ENCODE results near the gene ACAD8.
"Not testable (repeated sequence)": the region's sequence is repeated elsewhere in the genome, so short reads cannot be mapped to it uniquely, and the experiment has no call there.

Gene ACAD8

DNA sequence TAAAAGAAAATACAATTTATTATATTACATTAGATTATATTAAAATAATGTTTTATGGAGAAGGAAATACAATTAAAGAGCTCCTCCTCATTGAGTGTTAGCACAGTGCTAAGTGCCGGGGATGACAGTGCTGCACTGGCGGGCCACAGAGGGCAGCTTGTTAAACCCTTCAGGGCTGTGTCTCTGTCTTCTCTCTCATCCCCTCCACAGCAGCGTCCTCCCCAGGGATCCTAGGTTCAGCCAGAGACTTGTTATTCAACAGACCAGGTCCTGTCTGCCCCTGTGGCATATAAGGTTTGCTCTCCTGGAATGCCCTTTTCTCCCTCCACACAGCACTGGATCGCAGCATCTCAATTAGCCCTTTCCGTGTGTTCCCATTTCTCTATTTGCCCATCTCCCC is 14.4 kb upstream of the ACAD8 start:
- no peak for DNase-seq

DNA sequence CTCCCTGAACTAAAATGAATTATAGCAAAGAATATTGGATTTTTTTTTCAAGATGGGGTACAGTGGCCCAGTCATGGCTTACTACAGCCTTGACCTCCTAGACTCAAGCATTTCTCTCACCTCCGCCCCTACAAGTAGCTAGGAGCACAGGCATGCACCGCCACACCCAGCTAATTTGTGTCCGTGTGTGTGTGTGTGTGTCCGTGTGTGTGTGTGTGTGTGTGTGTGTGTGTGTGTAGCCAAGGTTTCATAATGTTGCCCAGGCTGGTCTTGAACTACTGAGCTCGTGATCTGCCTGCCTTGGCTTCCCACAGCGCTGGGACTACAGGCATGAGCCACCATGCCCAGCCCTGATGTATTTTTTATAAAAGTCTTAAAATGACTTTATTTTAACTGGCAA is 12.8 kb upstream of the ACAD8 start:
- DNase-seq = no peak

DNA sequence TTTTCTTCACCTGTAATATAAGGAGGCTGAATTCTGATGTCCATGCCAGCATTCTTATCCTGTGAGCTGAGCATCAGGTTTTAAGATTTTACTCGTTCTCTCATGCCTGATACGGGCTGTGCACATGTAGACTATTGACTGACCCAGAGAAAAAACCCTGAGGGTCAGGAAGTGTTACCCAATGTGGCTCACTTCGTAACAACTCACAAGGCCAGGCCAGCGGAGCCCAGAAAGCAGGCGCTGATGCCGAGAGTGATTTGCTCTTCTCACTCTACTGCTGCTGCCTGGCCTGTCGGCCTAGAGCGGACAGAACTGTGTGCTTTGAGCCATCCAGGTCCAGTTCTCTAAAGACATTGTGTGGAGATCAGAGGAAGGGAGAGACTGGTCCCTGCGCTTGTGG is 11.0 kb upstream of the ACAD8 start:
- DNase-seq = no peak

DNA sequence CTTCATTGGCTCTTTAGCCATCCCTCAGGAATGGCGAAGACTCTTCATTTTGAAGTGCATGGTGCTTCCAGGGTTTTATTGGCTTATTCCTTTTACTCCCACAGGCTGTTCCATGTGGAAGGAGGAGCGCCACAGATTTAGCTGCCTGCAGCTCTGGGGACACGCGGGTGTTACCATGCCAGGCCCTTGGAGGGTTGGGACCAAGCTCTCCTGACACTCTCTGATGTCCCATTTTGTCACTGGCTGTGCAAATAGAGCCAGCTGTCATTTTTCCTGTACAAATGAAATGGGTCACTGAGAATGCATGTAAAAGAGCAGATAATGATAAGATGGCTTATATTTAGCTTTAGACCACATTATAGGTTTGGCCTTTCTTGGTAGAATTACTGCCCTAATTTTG is 9.5 kb upstream of the ACAD8 start:
- no peak for DNase-seq

DNA sequence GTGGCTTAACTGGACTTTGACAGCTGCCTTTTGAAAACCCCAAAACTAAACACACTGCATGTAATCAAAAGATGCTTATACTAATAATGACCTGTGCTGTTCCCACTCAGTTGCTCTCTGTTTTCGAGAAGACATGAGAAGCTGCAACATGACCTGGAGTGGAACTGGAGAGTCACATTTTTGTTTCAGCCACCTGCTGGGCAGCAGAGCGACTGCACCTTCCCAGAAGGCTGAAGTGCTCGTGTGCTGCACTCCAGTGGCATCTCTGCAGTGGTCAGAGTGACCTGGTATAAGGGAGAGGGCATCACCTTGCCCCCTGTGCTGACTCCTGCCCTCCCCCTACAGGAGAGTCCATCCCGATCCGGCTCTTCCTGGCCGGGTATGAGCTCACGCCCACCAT is 8.8 kb upstream of the ACAD8 start:
- no peak for DNase-seq

DNA sequence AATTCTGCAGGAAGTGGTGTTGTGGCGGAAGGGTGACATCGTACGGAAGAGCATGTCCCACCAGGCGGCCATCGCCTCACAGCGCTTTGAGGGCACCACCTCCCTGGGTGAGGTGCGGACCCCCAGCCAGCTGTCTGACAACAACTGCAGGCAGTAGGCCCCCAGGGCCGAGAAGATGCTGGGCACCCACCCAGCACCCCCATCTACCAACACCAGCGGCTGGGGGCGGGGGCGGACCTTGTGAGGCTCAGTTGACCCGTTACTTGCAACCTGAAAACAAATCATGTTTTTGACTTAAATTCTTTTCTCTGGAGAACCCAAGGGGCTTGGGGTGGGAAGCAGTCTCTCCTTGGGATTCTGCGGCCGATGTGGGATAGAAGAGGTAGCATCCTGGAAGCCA is 7.9 kb upstream of the ACAD8 start:
- no peak for DNase-seq

DNA sequence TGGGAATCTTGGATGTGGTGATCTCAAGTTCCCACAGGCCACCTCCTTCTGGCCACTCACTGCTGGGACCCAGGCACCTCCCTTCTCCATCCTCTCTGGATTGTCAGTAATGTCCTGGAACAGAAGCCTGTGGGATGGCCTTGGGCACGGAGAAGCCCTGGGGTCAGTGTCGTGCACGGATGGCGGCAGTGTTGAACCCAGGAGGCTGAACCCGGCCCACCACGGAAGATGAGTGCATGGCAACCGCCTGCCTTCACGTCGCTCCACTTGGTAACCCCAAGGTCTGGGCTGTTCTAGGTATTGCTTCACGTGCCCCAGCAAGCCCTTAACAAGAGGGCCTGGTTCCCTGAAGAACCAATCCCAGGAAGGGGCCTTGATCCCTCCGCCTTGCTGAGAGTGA is 7.3 kb upstream of the ACAD8 start:
- no peak for DNase-seq

DNA sequence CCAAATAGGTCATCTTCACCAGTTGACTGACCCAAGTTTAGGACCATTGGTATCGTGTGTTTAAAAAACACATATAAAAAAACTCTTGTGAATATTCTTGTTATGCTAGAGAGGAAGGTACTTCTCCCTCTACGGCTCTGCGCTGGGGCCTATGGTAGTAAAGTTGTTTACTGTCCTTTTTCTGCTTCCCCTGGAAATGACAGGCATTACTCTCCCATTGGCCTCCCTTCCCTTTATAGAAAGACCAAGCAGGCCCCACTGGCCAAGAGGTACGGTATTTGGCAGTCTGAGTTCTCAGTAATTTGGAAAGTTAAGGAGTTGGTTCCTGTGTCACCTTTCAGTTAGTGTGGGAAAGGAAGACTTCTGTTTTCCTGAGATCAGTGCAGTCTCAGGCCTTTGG is 6.7 kb upstream of the ACAD8 start:
- DNase-seq = no peak

DNA sequence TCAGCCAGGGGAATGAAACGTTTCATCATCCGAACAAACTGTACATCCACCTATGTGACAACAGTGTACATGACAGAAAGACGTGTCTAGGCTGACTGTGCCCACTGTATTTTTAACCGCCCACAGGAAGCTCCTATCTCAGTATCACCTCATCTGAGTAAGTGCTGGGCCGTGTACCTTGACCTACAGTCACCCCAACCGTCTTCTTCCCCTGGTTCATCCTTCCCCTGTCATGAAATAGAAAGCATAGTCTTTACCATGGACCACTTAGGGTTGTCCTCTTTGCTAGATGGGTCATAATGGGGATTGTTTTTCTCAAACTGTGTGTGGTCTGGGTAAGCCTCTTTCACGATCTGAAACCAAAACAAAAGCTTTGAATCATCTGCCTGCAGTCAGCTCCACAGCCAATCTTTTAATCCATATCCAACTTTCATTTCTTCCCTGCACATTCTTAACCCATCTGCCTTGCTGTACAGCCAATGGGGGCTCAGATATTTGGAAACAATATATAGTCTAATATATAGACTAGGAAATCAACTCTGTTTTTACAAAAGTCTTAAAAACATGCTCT is 4.4 kb upstream of the ACAD8 start:
- DNase-seq = no peak

DNA sequence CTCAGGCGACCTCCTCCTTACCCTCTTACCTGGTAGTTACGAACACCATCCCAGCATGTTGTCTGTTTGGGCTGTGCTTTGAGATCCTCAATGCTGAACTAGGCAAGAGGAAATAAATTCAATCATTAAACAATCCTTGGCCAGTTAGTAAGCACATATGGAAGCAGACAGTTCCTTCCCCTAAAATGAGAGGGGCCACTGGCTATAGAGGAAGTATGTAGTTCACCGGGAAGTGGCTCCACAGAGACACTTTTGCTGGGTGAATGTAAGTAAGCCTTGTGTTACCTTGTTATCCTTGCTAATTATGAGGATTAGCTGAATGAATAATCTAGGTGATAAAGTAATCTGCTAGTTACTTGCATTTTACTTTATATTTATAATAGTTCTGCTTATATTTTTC is 3.1 kb upstream of the ACAD8 start:
- no peak for DNase-seq

DNA sequence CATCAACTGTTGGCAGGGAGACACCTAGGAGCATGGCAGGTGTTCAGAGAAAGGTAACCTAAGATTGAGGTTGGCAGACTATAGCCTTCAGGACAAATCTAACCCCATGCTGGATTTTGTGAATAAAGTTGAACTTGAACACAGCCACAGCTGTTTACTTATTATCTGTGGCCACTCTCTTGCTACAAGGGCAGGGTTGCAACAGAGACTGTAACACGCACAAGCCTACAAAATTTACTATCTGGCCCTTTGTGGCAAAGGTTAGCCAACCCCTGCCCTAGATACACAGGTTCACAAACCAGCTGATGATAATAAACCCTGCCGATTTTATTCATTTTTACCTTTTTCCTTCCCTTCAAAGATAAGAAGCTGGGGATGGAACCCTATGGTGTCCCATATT is 2.7 kb upstream of the ACAD8 start:
- no peak for DNase-seq

DNA sequence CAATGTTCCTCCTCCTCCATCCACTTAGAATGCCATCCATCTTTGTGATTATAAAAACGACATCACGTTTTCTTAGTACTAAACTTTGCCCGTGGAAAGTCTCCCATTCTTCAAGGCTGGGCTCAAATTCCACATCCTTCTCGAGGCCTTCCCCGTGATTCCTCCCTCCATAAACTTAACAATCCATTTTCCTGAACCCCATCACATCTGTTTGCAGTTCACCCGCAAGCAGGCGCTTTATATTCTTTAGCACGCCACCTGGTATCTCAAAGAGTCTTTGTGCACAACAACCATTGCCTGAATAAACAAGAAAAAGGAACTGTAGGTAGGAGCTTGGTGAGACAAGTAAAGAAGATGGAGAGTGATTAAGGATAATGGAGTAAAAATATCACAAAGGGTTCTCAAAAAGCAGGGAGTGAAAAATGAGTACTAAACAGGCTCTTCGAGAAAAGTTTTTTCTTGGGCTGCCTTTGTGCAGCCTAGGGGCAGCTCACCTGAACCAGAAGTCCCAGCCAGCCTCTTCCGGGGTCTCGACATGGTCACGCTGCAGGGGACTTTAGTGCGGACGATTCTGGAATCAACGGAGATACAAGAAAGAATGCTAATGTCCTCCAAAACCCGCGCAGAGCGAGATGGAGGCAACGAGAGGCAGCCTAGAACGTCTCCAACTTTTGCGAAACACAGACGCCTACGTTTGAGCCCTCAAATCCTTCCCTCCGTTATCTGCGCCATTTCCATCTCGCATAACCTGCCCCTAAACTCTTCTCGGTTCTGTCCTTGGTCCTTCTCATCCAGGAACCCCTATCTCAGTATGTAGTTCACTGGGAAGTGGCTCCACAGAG is 801 bp upstream of the ACAD8 start:
- peak in 13 of 56 donors; percentile 9 to 66 (median 47) for DNase-seq

DNA sequence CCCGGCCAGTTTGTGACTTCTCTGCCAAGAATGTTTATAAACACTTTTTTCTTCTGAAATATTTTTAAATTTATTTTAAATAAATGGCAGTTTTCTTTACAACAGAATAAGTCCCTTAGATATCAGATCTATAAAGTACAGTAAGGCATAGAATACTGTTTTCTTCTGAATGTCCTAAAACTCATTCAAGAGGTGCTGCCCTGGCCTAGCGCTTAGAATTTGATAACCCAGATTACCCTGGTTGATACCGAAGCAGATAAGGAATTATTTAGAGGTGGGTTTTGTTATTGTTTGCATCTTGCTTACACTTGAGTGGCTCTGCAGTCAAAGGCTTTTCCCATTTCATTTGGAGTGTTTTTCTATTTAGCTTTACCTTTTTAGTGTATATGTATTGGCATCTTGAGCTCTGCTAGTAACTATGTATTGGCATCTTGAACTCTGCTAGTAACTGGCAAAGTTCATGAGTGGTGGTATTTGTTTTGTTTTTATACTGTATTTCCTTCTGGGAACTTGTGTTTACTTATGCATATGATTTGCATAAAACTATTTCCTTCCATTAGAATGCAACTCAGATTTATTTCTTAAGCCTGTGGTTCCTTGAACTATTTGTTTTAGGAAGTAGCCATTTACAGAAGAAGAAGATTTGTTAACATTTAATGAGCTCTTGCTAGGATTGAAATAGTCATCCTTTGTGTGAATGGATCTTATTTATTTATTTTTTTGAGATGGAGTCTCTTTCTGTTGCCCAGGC is 1.2 kb downstream of the ACAD8 start:
- no peak for DNase-seq

DNA sequence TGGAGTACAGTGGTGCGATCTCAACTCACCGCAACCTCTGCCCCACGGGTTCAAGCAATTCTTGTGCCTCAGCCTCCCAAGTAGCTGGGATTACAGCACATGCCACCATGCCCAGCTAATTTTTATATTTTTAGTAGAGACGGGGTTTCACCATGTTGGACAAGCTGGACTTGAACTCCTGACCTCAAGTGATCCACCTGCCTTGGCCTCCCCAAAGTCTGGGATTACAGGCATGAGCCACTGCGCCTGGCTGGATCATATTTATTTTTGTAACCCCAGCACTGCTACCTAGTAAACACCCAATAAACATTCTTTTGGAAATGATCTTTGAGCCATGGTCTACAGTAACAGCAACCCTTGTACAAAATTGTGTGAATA is 1.8 kb downstream of the ACAD8 start:
- DNase-seq = not testable (repeated sequence)

DNA sequence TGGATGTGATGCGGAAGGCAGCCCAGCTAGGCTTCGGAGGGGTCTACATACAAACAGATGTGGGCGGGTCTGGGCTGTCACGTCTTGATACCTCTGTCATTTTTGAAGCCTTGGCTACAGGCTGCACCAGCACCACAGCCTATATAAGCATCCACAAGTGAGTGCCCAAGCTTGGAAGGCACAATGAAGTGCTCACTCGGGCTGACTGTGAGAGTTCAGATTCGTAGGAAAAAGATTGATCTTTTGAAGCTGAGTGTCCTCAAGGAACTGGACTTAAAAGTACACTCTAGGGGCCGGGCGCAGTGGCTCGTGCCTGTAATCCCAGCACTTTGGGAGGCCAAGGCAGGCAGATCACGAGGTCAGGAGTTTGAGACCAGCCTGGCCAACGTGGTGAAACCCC is 3.7 kb downstream of the ACAD8 start:
- DNase-seq = no peak

DNA sequence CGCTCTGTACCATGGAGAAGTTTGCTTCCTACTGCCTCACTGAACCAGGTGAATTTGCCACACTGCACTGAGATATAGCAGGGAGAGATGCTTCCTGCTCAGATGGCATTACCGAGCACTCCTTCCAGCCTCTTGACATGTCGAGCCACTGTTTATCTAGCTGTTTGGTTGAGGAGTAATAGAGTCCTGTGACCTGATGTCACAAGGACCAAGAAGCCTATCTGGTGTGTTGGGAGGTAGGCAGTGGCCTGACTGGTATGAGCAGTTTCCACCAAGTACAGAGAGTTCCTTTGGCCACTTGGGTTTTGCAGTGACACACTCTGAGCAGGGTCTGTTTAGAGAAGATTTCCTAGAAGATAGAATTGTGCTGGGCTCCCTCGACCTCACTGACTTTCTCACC is 5.2 kb downstream of the ACAD8 start:
- DNase-seq = no peak

DNA sequence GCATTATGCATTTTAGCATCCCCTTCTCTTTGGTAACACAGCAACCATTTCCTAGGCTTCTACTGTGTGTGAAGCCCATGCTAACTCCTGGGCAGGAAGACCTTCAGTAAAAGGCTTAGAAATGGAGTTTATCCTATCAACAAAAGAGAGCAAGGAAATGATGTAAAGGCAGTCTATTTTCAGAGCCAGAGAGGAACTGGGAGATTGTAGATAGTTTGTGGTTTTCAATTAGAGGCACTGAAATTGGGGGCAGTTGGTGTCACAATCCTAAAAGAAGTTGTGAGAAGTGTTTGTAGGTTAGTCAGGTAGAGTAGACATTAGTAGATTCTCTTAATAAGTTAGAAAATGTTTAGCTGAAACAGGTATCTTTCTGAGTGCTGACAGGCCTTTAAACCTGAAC is 7.1 kb downstream of the ACAD8 start:
- DNase-seq = no peak

DNA sequence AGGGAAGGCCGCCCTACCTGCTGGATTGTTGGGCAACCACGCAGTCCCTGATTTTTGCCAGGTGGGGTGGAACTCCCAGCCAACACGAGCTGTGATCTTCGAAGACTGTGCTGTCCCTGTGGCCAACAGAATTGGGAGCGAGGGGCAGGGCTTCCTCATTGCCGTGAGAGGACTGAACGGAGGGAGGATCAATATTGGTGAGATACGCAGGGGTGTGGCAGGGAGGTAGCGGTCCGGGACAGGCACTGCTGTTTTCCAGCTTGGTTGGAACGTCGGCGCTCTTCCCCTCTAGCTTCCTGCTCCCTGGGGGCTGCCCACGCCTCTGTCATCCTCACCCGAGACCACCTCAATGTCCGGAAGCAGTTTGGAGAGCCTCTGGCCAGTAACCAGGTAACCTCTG is 7.6 kb downstream of the ACAD8 start:
- DNase-seq = no peak

DNA sequence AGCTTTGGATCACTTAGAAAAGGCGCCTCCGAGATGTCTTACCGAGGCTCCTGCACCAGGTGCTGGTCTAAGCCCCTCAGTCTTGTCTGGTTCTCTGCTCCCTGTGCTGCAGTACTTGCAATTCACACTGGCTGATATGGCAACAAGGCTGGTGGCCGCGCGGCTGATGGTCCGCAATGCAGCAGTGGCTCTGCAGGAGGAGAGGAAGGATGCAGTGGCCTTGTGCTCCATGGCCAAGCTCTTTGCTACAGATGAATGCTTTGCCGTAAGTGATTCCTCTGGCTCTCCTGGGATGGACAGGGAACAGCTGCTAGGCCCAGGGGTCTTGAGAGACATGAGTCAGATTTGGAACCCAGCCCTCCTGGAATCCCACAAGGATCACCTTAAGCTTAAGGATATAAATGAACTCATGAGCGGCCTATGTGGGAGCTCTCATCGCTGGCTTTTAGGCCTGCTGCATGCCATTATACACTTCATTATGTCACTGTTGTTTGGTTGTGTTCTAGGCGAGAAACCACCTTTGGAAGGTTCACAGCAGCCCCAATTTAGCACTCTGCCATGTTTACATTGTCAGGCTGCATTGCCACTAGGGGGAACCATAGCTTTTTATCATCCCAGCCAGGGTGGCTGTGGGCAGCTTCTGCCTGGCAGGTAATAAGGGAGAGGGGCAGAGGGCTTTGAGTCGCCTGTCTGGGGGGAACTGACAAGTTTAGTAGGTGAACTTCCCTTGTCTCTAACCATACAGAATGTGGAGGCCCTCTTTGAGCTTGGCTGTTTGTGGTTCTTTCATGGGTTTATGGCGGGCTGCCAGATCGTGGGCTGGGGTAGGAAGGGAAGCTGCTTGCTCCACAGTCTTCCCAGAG is 8.5 kb downstream of the ACAD8 start:
- no peak for DNase-seq

DNA sequence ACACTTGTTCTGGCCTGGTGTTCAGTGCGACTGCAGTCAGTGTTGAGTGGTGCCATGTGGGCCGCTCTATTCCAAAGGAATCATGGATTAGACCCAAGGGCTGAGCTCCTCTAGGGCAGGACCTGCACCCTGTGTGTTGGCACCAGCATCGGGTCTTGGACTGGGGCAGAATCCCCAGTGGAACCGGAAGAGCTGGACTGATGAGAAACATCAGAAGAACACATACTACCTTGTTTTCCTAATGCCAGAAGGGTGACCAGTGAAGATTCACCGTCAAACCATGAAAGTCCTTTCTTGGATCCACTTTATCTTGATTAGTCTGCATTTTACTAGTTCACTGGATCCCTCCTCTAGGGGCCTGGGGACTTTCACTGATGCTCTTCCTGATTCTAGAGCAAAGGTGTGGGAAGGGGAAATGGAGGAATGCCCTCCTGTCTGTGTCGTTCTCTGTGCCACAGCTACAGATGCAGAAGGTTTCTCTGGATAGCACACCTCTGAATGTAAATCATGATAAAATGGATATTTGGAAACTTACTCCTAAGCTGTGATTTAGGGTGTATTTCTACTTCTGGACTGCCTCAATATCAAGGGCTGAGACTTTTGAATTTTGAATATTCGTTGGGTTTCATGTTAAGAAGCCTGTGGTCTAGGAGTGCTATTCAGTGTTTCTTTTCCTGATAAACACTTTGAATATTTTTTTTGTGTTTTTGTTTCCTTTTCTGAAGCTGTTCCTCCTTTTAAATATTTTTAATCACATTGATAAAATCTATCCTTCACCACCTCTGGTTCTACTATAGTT is 11.8 kb downstream of the ACAD8 start:
- DNase-seq = no peak

DNA sequence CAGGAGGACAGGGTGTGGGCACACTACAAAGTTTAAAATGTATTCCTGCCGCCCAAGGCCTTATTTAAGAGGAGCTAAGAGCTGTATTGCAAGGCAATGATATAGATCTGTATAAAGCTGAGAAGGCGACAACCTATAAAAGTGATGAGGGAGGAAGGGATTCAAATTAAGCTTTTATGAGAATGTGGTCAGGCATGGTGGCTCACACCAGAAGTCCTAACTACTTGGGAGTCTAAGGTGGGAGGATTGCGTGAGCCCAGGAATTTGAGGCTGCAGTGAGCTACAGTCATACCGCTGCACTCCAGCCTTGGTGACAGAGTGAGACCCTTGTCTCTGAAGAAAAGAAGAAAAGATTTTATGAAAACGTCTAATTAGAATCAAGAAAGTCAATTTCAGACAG is 13.1 kb downstream of the ACAD8 start:
- DNase-seq = no peak
